Adrenal gland (tissue), 5 donors: Measurements from ENCODE around the gene SORBS1.

Source experiments
- POLR2A ChIP-seq, 2 donors: fragments of 450-650 bp; IDR thresholded peaks; one replicate each; pipeline ENCODE4 v1.6.1; 2017; ENCODE audit warnings: antibody characterized with exemption in 2 of 2, mild to moderate bottlenecking in 2 of 2, moderate library complexity in 1 of 2
- TF ChIP-seq, protein P1 (sequence below), 6 experiments: fragments of 450-650 bp in 4 of 6; fragments of 200-600 bp in 2 of 6; sonication (generic) in 1 of 6; IDR thresholded peaks; 1 replicate in 5 of 6; 2 replicates in 1 of 6; pipeline versions ENCODE4 v1.5.1 to v1.8.0; 2016 to 2021; ENCODE audit warnings: antibody characterized with exemption in 6 of 6, mild to moderate bottlenecking in 2 of 6, moderate library complexity in 1 of 6
- donor health status: DM: no; HTN: no; CAD: no.

DNA sequence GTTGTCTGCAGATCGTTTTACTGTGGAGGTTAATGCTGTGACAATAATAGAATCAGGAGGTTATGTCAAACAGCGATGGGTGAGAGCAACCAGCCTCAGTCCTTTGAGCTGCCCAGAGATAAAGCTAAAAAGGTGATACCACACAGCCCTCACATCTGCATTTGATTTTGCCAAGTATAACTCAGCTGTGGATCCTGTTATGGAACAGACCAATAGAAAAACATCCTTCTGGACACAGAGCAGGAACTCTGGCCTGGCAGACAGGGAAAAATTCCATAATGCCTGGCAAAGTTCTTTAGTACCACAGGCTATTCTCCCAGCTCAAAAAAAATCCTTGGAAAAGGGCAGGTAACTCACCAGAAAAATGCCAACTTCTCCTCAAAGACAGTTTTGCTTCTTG, 183.2 kb downstream of the SORBS1 start:
- TF ChIP-seq, protein P1, sequence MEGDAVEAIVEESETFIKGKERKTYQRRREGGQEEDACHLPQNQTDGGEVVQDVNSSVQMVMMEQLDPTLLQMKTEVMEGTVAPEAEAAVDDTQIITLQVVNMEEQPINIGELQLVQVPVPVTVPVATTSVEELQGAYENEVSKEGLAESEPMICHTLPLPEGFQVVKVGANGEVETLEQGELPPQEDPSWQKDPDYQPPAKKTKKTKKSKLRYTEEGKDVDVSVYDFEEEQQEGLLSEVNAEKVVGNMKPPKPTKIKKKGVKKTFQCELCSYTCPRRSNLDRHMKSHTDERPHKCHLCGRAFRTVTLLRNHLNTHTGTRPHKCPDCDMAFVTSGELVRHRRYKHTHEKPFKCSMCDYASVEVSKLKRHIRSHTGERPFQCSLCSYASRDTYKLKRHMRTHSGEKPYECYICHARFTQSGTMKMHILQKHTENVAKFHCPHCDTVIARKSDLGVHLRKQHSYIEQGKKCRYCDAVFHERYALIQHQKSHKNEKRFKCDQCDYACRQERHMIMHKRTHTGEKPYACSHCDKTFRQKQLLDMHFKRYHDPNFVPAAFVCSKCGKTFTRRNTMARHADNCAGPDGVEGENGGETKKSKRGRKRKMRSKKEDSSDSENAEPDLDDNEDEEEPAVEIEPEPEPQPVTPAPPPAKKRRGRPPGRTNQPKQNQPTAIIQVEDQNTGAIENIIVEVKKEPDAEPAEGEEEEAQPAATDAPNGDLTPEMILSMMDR (IDR thresholded peaks at IDR 0.05) = no peak
- TF ChIP-seq POLR2A (IDR thresholded peaks at IDR 0.05) = no peak
